Measurements from ENCODE around the gene FAM3A.

DNA sequence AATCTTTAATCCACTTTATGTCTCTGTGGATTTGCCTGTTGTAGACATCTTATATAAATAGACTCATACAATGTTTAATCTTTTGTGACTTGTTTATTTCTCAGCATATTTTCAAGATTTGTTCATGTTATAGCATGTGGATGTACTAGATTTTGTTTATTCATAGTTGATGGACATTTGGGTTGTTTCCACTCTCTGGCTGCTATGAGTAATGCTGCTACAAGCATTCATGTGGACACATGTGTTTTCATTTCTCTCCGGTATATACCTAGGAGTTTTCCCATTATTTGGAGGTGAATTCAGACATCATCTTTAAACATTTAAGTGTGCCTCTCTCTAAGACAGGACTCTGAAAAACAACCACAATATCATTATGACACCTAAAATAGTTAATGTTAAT is 33.7 kb upstream of the FAM3A start:
- no peak for TF ChIP-seq CTCF (conservative IDR thresholded peaks at IDR 0.05; ENCODE audit: low read length)
- no peak for TF ChIP-seq EZH2phosphoT487 (IDR thresholded peaks at IDR 0.05; ENCODE audit: borderline replicate concordance)

All from Loucy (cell line).